GM18867 (cell line): ENCODE data around the gene CDC42BPA.
"Not testable (repeated sequence)": the region's sequence is repeated elsewhere in the genome, so short reads cannot be mapped to it uniquely, and the experiment has no call there.

Source experiments
- ATAC-seq: cut with Tn5 transposase; IDR thresholded peaks from one replicate; pipeline ENCODE4 v1.9.1; 2021; ENCODE audit warnings: mild to moderate bottlenecking, moderate library complexity; ENCODE audit not compliant: unreplicated experiment

CDC42BPA gene

GRCh38 chr1:226972931-226973330 is 345.4 kb downstream of the CDC42BPA start:
- no peak for ATAC-seq

- no peak for ATAC-seq
Measured at GRCh38 chr1:226971765-226972164, 346.5 kb downstream of the CDC42BPA start.

DNA sequence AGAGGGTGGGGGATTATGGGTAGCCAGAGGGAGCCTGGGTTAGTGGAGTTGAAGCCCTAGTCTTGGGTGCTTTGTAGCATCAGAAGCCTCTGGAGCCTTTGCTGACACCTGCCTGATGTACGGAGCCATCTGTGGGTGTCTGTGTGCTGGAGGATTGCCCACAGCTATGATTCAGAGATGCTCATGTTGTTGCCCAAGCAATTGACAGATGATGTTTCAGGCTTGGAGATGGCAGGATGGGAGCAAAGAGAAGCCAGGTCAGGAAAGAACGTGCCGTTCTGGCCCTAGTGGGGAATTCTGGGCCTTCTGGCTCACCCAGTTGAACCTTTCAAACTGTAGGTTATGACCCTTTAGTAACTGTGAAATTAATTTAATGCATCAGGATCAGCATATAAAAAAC is 350.6 kb downstream of the CDC42BPA start:
- no peak for ATAC-seq

DNA sequence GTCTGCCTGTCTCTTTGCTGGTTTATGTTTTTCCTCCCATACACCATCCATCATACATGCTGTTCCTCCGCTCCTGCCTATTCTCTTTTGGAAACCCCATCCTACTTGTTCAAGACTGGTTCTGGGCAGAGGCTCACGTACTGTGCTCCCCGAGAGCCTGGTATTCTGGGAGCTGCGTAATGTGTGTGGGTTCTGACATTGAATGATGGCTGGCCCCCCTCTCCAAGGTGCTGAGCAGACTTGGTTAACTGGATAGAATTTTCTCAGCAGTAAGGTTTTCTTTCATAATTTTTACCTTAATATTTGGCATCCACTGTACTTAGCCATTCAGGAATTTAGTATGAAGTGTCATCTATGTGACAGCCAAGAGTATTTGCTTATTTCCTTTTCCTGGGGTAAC is 351.6 kb downstream of the CDC42BPA start:
- no peak for ATAC-seq

DNA sequence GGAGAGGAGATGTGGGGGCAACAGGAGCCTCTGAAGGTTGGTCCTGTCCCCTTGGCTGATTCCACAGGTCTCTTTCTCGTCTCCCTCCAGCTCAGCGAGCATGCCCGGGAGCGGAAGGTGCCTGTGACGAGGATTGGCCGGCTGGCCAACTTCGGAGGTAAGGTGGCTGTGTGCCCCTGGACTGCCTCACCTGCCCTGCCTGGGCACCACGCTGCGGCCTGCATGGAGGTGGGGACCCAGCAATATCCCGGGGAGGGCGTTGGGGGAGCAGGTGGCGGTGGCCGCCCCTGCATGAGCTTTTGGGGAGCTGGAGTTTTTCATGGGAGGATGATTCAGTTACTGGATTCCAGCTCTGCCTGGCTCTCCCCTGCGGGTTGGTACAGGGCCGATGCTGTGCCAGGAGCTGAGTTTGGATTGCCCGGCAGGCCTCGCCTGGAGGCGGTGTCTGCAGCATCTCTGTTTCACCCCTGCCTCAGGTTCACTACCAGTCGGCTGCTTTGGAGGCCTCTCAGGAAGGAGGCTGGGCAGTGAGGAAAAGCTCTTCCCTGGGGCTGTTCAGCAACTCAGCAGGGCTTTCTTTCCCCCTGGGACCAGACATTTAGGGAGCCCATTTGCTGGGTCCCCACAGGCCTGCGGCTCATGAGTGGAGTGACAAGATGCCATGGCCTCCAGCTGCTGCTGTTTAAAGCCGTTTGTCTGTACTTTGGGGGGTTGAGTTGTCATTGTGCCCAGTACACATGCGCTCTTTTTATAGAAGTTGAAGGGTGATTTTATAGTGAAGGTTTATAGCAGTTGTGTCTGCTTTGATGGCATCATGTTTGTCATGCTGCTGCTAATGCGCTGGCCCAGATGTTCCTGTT is 352.5 kb downstream of the CDC42BPA start:
- no peak for ATAC-seq

DNA sequence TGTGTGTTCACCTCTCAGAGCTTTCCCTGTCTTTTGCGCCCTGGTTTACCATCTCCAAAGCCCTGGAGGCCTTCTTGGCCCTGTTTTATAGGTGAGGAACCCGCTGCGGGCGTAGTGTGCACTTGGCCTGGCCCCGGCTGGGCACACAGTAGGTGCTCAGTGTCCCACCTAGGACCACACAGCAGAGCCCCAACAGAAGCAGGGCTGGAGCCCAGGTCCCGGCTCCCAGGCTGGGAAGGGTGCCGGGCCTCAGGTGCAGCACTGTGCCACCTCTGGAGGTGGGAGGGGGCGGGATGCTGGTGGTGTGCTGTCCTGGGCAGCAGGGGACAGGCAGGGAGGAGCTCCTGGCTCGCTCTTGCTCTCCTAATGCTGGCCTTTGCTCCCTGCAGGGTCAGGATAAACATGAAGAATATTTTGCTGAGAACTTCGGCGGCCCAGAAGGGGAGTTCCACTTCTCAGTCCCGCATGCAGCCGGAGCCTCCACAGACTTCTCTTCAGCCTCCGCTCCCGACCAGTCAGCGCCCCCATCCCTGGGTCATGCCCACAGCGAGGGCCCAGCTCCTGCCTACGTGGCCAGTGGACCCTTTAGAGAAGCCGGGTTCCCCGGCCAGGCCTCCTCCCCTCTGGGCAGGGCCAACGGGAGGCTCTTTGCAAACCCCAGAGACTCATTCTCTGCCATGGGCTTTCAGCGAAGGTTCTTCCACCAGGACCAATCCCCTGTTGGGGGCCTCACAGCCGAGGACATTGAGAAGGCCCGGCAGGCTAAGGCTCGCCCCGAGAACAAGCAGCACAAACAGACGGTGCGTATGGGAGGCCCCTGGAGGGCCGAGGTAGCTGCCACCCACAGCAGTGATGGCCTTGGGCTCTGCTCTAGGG is 353.4 kb downstream of the CDC42BPA start:
- ATAC-seq, result no peak

- no peak for ATAC-seq
Measured at GRCh38 chr1:226964068-226964425, 354.2 kb downstream of the CDC42BPA start.

- ATAC-seq, result no peak
Measured at GRCh38 chr1:226962421-226963391, 355.6 kb downstream of the CDC42BPA start.

- ATAC-seq, result no peak
Measured at GRCh38 chr1:226960944-226961765, 357.1 kb downstream of the CDC42BPA start.

DNA sequence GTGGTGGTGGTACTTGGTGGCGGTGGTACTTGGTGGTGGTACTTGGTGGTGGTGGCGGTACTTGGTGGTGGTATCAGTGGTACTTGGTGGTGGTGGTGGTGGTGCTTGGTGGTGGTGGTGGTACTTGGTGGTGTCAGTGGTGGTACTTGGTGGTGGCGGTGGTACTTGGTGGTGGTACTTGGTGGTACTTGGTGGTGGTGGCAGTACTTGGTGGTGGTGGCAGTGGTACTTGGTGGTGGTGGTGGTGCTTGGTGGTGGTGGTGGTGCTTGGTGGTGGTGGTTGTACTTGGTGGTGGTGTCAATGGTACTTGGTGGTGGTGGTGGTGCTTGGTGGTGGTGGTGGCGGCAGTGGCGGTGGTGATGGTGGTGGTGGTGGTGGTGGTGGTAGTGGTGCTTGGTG is 358.0 kb downstream of the CDC42BPA start:
- ATAC-seq, result no peak

GRCh38 chr1:226958300-226958699 is 360.0 kb downstream of the CDC42BPA start:
- ATAC-seq, result no peak

GRCh38 chr1:226957714-226958113 is 360.6 kb downstream of the CDC42BPA start:
- ATAC-seq, result no peak

DNA sequence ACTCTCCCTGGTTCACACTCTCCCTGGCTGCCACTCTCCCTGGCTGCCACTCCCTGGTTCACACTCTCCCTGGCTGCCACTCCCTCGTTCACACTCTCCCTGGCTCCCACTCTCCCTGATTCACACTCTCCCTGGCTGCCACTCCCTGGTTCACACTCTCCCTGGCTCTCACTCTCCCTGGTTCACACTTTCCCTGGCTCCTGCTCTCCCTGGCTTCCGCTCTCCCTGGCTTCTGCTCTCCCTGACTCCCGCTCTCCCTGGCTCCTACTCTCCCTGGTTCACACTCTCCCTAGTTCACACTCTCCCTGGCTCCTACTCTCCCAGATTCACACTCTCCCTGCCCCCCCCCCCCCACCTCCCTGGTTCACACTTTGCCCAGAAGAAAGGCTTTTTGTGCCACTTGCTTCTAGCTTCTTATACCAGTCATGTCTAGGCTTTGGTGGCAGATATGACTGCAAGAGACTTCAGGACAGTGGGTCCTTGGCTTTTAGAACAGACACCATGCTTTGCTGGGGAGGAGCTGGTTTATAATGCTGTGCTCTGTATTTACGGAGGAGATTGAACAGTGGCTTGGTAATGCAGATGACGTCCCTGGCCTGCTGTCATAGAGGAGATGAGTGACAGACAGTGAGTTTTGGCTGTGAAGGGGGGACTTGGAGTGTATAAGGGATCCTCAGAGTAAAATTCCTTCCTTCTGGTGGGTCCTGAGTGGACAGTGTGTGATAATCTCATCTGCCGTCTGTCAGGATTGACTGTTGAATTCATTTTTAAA is 361.2 kb downstream of the CDC42BPA start:
- ATAC-seq, result no peak

- not testable (repeated sequence) for ATAC-seq
Measured at GRCh38 chr1:226955857-226956256, 362.4 kb downstream of the CDC42BPA start.

DNA sequence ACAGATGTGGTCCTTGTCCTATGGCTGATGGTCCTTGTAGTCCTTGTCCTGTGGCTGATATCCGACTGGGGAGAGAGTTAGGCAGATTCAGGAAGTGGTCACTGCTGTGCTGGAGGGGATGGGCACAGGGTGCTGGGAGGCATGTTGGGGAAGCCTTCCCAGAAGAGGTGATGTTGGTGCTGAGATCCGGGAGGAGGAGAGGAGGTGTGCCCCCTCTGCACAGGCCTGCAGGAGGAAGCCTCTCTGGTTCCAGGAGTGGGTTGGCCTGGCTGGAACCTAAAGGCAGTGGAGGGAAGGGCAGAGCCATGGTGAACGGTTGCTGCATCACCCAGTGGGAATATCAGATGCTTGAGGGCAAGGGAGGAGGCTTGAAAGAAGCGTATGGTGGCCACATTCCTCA is 363.5 kb downstream of the CDC42BPA start:
- no peak for ATAC-seq

DNA sequence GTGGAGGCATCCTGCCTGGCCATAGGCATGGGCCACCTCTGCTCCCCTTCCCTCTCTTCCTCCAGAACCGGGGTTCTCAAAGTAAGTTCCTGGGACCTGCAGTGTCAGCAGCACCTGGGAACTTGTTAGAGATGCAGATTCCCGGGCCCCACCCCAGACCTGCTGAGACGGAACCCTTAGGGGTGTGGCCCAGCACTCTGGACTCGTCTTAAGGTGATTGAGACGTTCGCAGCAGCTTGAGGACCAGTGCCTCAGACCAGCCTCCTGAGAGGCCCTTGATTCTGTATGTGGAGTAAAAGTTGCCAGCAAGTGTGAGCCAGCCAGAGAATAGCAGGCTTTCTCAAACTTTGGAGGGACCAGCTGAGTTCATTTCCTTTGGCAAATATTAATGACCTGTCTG is 364.0 kb downstream of the CDC42BPA start:
- no peak for ATAC-seq

- no peak for ATAC-seq
Measured at GRCh38 chr1:226953175-226953800, 365.0 kb downstream of the CDC42BPA start.

GRCh38 chr1:226952118-226952441 is 366.2 kb downstream of the CDC42BPA start:
- no peak for ATAC-seq
